Nephron (organoid): ENCODE results near the gene S100A9.

Experiments used
- H3K27ac Mint-ChIP-seq, 3 experiments: 2 replicates each; pipeline ENCODE4 v1.8.0; 2020; ENCODE audit warnings: mixed read lengths in 3 of 3, mild to moderate bottlenecking in 2 of 3, moderate library complexity in 1 of 3
- H3K27me3 Mint-ChIP-seq: 2 replicates; pipeline ENCODE4 v1.8.0; 2021; ENCODE audit warnings: low read depth, mild to moderate bottlenecking, moderate library complexity, mixed read lengths
- H3K36me3 Mint-ChIP-seq: 2 replicates; pipeline ENCODE4 v1.8.0; 2020; ENCODE audit warnings: low read depth, mixed read lengths
- H3K4me1 Mint-ChIP-seq: 2 replicates; pipeline ENCODE4 v1.8.0; 2020; ENCODE audit warnings: mixed read lengths
- H3K4me3 Mint-ChIP-seq, 3 experiments: 2 replicates each; pipeline ENCODE4 v1.8.0; 2020; ENCODE audit warnings: mild to moderate bottlenecking in 3 of 3, mixed read lengths in 3 of 3, moderate library complexity in 2 of 3
- H3K9me3 Mint-ChIP-seq: 2 replicates; pipeline ENCODE4 v1.8.0; 2020; ENCODE audit warnings: mixed read lengths
- CTCF ChIP-seq, 3 experiments: fragments of 200-600 bp; sonication (generic); IDR thresholded peaks; one replicate each; pipeline ENCODE4 v1.5.0; 2021; ENCODE audit warnings: antibody characterized with exemption in 3 of 3; ENCODE audit not compliant: unreplicated experiment in 3 of 3

The S100A9 gene

GRCh38 chr1:153358691-153358975, 979 bp downstream of the S100A9 start:
- Mint-ChIP-seq H3K27me3 (peaks cover 5% of the 10 kb centered on the region), H3K36me3 (no peaks in the 10 kb centered on the region), H3K9me3 (no peaks in the 10 kb centered on the region), H3K4me3 (no peak overlapping the region), H3K27ac (no peak overlapping the region), H3K4me1 (no peaks in the 10 kb centered on the region)
- no peak for TF ChIP-seq CTCF (IDR thresholded peaks at IDR 0.05; ENCODE audit: unreplicated experiment in 3 of 3)

GRCh38 chr1:153359241-153359640, 1.6 kb downstream of the S100A9 start:
- no peak overlapping the region for H3K27ac Mint-ChIP-seq

GRCh38 chr1:153360190-153360589, 2.5 kb downstream of the S100A9 start:
- no peaks in the 10 kb centered on the region for H3K36me3 Mint-ChIP-seq
- peaks cover 9% of the 10 kb centered on the region for H3K27me3 Mint-ChIP-seq
- no peaks in the 10 kb centered on the region for H3K4me1 Mint-ChIP-seq
- no peaks in the 10 kb centered on the region for H3K9me3 Mint-ChIP-seq
- no peak for TF ChIP-seq CTCF (IDR thresholded peaks at IDR 0.05; ENCODE audit: unreplicated experiment in 3 of 3)
- no peak overlapping the region for H3K4me3 Mint-ChIP-seq
- peak overlapping the region in 1 of 3 experiments; percentile 46 for H3K27ac Mint-ChIP-seq

More at GRCh38 chr1:153359241-153359640, 1.6 kb downstream of the S100A9 start:
- no peaks in the 10 kb centered on the region for H3K9me3 Mint-ChIP-seq
- TF ChIP-seq CTCF (IDR thresholded peaks at IDR 0.05; ENCODE audit: unreplicated experiment in 3 of 3) = no peak
- H3K4me1 Mint-ChIP-seq = no peaks in the 10 kb centered on the region
- peaks cover 5% of the 10 kb centered on the region for H3K27me3 Mint-ChIP-seq
- no peak overlapping the region for H3K4me3 Mint-ChIP-seq
- H3K36me3 Mint-ChIP-seq = no peaks in the 10 kb centered on the region

- Mint-ChIP-seq H3K4me3 (no peak overlapping the region), H3K4me1 (no peaks in the 10 kb centered on the region), H3K27me3 (peaks cover 9% of the 10 kb centered on the region), H3K9me3 (no peaks in the 10 kb centered on the region), H3K36me3 (no peaks in the 10 kb centered on the region), H3K27ac (peak overlapping the region in 1 of 3 experiments; percentile 68)
- no peak for TF ChIP-seq CTCF (IDR thresholded peaks at IDR 0.05; ENCODE audit: unreplicated experiment in 3 of 3)
Measured at GRCh38 chr1:153360592-153361479, 3.2 kb downstream of the S100A9 start.

GRCh38 chr1:153361480-153362109, 3.9 kb downstream of the S100A9 start:
- H3K9me3 Mint-ChIP-seq = no peaks in the 10 kb centered on the region
- H3K4me1 Mint-ChIP-seq = no peaks in the 10 kb centered on the region
- TF ChIP-seq CTCF (IDR thresholded peaks at IDR 0.05; ENCODE audit: unreplicated experiment in 3 of 3) = no peak

More at GRCh38 chr1:153361480-153362109, 3.9 kb downstream of the S100A9 start:
- H3K36me3 Mint-ChIP-seq = no peaks in the 10 kb centered on the region
- H3K27me3 Mint-ChIP-seq = peaks cover 13% of the 10 kb centered on the region
- H3K4me3 Mint-ChIP-seq = no peak overlapping the region
- H3K27ac Mint-ChIP-seq = peak overlapping the region in 1 of 3 experiments; percentile 68
